HepG2 (cell line): ENCODE results near the gene NUDCD3. TPM values are rescaled to one million over a fixed set of nuclear protein-coding genes. Genes with fewer than 3 reads are reported as not detected.

ENCODE experiments used
- ATAC-seq: fragments of 200-7000 bp; cut with Tn5 transposase; 3 replicates; pipeline ENCODE4 v1.9.1; 2020; ENCODE audit warnings: mild to moderate bottlenecking, moderate library complexity
- BruUV-seq: library from RNA; stranded (reverse); fragments of 400-500 nt; replicated peaks from 2 replicates; lab custom pipeline; 2021; lab: Mats Ljungman, UMichigan
- CTCF ChIA-PET: fragments of 300-600 bp; formaldehyde crosslinking; extraction: SDS; loops from one replicate; lab custom pipeline; 2021; ENCODE audit warnings: low total read pairs, inconsistent platforms, low intra/inter-chr PET ratio; lab: Yijun Ruan, JAX
- POLR2A ChIA-PET: fragments of 350-600 bp; sonication (Branson Sonifier 250); formaldehyde crosslinking; loops from one replicate; lab custom pipeline; 2020; ENCODE audit warnings: antibody characterized with exemption, inconsistent platforms; lab: Yijun Ruan, JAX
- DNase-seq: peaks from one replicate; pipeline ENCODE4 v3.0.0-alpha.2; 2015; ENCODE audit warnings: low spot score
- FAIRE-seq: peaks from 3 replicates; lab custom pipeline; 2011; peaks lifted over from hg19 to GRCh38; lab: Jason Lieb, UNC
- H2AFZ ChIP-seq: one replicate; pipeline ENCODE4 v1.6.1; 2011; ENCODE audit warnings: low read length, inconsistent platforms
- H3K27ac ChIP-seq: fragments of 300-600 bp; 3 replicates; pipeline ENCODE4 v1.8.0; 2011; ENCODE audit warnings: mixed run types, mild to moderate bottlenecking, mixed read lengths, low read length, inconsistent platforms; ENCODE audit not compliant: insufficient read depth; ENCODE audit errors: extremely low read length
- H3K27me3 ChIP-seq, 2 experiments: fragments of 200-600 bp in 1 of 2; 2 replicates in 1 of 2; 3 replicates in 1 of 2; pipeline versions ENCODE4 v1.6.0 to v1.8.0; 2011; ENCODE audit warnings: low read length in 2 of 2, mild to moderate bottlenecking in 2 of 2, moderate library complexity in 2 of 2, inconsistent platforms in 1 of 2; ENCODE audit not compliant: insufficient read depth in 2 of 2, control insufficient read depth in 1 of 2
- H3K36me3 ChIP-seq, 2 experiments: fragments of 200-600 bp in 1 of 2; replicated peaks in 1 of 2; 2 replicates in 1 of 2; 3 replicates in 1 of 2; pipeline versions ENCODE4 v1.5.1 to v1.8.0; 2011; ENCODE audit warnings: low read length in 2 of 2, inconsistent platforms in 1 of 2; ENCODE audit not compliant: insufficient read depth in 2 of 2, control insufficient read depth in 1 of 2
- H3K4me1 ChIP-seq: 2 replicates; pipeline ENCODE4 v1.5.1; 2012; ENCODE audit warnings: low read length, inconsistent platforms; ENCODE audit not compliant: insufficient read depth
- H3K4me2 ChIP-seq: 2 replicates; pipeline ENCODE4 v1.6.0; 2011; ENCODE audit warnings: low read depth, low read length, inconsistent platforms
- H3K4me3 ChIP-seq, 3 experiments: fragments of 200-600 bp in 1 of 3; sonication (generic), shearing (Covaris generic) in 1 of 3; replicated peaks in 1 of 3; 2 replicates each; pipeline ENCODE4 v1.5.1; 2011 to 2016; ENCODE audit warnings: low read length in 3 of 3, inconsistent platforms in 2 of 3, low read depth in 2 of 3, mild to moderate bottlenecking in 2 of 3, control low read depth in 1 of 3, mixed read lengths in 1 of 3; ENCODE audit not compliant: insufficient read depth in 1 of 3
- H3K79me2 ChIP-seq: one replicate; pipeline ENCODE4 v1.6.1; 2011; ENCODE audit warnings: low read length, inconsistent platforms; ENCODE audit not compliant: insufficient read depth
- H3K9ac ChIP-seq: 2 replicates; pipeline ENCODE4 v1.6.0; 2011; ENCODE audit warnings: mild to moderate bottlenecking, low read depth, low read length, inconsistent platforms; ENCODE audit not compliant: insufficient read depth
- H3K9me3 ChIP-seq: 2 replicates; pipeline ENCODE4 v1.5.1; 2012; ENCODE audit warnings: mild to moderate bottlenecking, low read length
- H4K20me1 ChIP-seq: 2 replicates; pipeline ENCODE4 v1.6.0; 2011; ENCODE audit warnings: inconsistent platforms, mild to moderate bottlenecking, low read length, moderate library complexity; ENCODE audit not compliant: insufficient read depth
- HOXA9 ChIP-seq: sonication (generic); formaldehyde crosslinking; IDR thresholded peaks from 2 replicates; pipeline ENCODE4 v1.8.1; 2022; ENCODE audit warnings: missing genetic modification reagents, mild to moderate bottlenecking, moderate library complexity, borderline replicate concordance
- MXD4 ChIP-seq: IDR thresholded peaks from 2 replicates; pipeline ENCODE4 v1.6.1; 2016; ENCODE audit warnings: mild to moderate bottlenecking, missing biosample characterization, missing genetic modification reagents
- MYNN ChIP-seq: sonication (generic); formaldehyde crosslinking; IDR thresholded peaks from 2 replicates; pipeline ENCODE4 v1.4.0; 2020; ENCODE audit warnings: mild to moderate bottlenecking, low read depth, missing genetic modification reagents
- NFATC3 ChIP-seq: sonication (generic); formaldehyde crosslinking; IDR thresholded peaks from 2 replicates; pipeline ENCODE4 v1.5.1; 2020; ENCODE audit warnings: mild to moderate bottlenecking, missing genetic modification reagents
- PHF21A ChIP-seq: sonication (generic); formaldehyde crosslinking; IDR thresholded peaks from 2 replicates; pipeline ENCODE4 v1.5.0; 2020; ENCODE audit warnings: mild to moderate bottlenecking, missing genetic modification reagents
- RNF2 ChIP-seq: fragments of 450-650 bp; conservative IDR thresholded peaks from 2 replicates; pipeline ENCODE4 v1.6.1; 2016; ENCODE audit warnings: low read depth
- SMYD3 ChIP-seq: sonication (generic); formaldehyde crosslinking; IDR thresholded peaks from 2 replicates; pipeline ENCODE4 v1.8.1; 2023; ENCODE audit warnings: mild to moderate bottlenecking, missing genetic modification reagents
- SOX13 ChIP-seq, 3 experiments: fragments of 450-650 bp in 1 of 3; sonication (generic) in 1 of 3; formaldehyde crosslinking in 1 of 3; IDR thresholded peaks in 2 of 3; conservative IDR thresholded peaks in 1 of 3; 2 replicates each; pipeline versions ENCODE4 v1.5.0 to v1.6.1; 2016 to 2020; ENCODE audit warnings: antibody characterized with exemption in 1 of 3, mild to moderate bottlenecking in 1 of 3, missing compliant biosample characterization in 1 of 3, missing genetic modification reagents in 1 of 3, moderate library complexity in 1 of 3
- SRSF9 ChIP-seq: fragments of 200-400 bp; formaldehyde crosslinking; IDR thresholded peaks from 2 replicates; pipeline ENCODE4 v1.6.1; 2018; ENCODE audit warnings: borderline replicate concordance, mild to moderate bottlenecking, low read depth, low read length; ENCODE audit not compliant: insufficient read depth, poor library complexity, severe bottlenecking
- U2AF1 ChIP-seq: fragments of 200-400 bp; formaldehyde crosslinking; optimal IDR thresholded peaks from 2 replicates; pipeline ENCODE3; 2017; ENCODE audit warnings: mild to moderate bottlenecking, low read depth, low read length
- ZFP41 ChIP-seq: sonication (generic); formaldehyde crosslinking; IDR thresholded peaks from 2 replicates; pipeline ENCODE4 v1.4.0; 2020; ENCODE audit warnings: mild to moderate bottlenecking, missing genetic modification reagents, borderline replicate concordance
- ZNF143 ChIP-seq: sonication (generic); formaldehyde crosslinking; IDR thresholded peaks from 2 replicates; pipeline ENCODE4 v1.4.0; 2020; ENCODE audit warnings: missing genetic modification reagents
- WGBS: methylation state at CpG from one replicate; pipeline ENCODE4 v1.1.6; 2017; ENCODE audit warnings: low lambda C conversion rate; 5-methylcytosine and 5-hydroxymethylcytosine counted together
- in situ Hi-C: cut with HindIII; loops from 2 replicates; pipeline ENCODE4 v1.10.0; 2017; ENCODE audit warnings: low pct_unique_long_range_greater_than_20kb; ENCODE audit not compliant: extremely low pct_ligation_motif_present
- intact Hi-C: fragments of 100-400 bp; cut with micrococcal nuclease; formaldehyde crosslinking; loops from one replicate; pipeline ENCODE4 v1.10.0; 2022; ENCODE audit not compliant: unreplicated experiment
- polyA plus RNA-seq, 8 experiments: library from polyadenylated mRNA; depleted of rRNA in 3 of 8; stranded (reverse) in 7 of 8; unstranded in 1 of 8; fragments of >200 nt; fragmentation: Illumina TruSeq in 4 of 8; extraction: Trizol in 4 of 8; gene quantifications; 2 replicates each; pipeline versions ENCODE4 v1.2.1 to v1.2.3, GENCODE V29; 2011 to 2016; ENCODE audit warnings: low read depth in 4 of 8, missing spikeins in 1 of 8, mixed read lengths in 1 of 8; ENCODE audit not compliant: insufficient read depth in 1 of 8
- total RNA-seq, 5 experiments: library from RNA; depleted of rRNA; stranded (reverse); fragments of >200 nt; fragmentation: Illumina TruSeq; extraction: Trizol; gene quantifications; 2 replicates each; pipeline ENCODE4 v1.2.3, GENCODE V29; 2016; ENCODE audit warnings: low read depth in 1 of 5
- TF ChIP-seq, protein P1 (sequence below): sonication (generic); formaldehyde crosslinking; IDR thresholded peaks from 2 replicates; pipeline ENCODE4 v1.4.0; 2020; ENCODE audit warnings: missing genetic modification reagents
- TF ChIP-seq, protein P2 (sequence below): IDR thresholded peaks from 2 replicates; pipeline ENCODE4 v1.6.1; 2016; ENCODE audit warnings: low read depth, missing genetic modification reagents, missing compliant biosample characterization

Gene NUDCD3
- total and polyA plus RNA-seq, 2 of the 13 experiments (the other 11 are each of a cell fraction or from before 2014, with no cell fraction given), result 20.8 to 49.9 TPM

DNA sequence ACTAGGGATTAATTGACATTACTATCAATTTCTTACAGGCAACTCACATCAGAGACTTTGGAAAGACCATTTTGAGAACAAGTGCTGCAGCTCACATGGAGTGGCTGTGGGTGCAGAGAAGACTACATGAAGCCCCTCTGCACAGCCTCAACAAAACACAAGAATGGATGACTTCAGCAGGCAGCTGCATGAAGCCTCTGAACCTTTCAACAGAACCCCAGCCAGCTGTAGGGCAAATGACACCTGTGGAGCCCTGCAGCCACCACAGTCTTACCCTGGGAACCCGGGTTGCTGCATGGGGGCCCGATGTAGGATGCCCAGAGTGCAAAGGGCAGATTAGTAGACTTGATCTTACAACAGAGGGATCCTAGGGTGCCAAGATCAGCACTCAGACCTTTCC is 103.1 kb downstream of the NUDCD3 start:
- no peak overlapping the region for H3K4me3 ChIP-seq
- POLR2A ChIA-PET, result no interaction called here

DNA sequence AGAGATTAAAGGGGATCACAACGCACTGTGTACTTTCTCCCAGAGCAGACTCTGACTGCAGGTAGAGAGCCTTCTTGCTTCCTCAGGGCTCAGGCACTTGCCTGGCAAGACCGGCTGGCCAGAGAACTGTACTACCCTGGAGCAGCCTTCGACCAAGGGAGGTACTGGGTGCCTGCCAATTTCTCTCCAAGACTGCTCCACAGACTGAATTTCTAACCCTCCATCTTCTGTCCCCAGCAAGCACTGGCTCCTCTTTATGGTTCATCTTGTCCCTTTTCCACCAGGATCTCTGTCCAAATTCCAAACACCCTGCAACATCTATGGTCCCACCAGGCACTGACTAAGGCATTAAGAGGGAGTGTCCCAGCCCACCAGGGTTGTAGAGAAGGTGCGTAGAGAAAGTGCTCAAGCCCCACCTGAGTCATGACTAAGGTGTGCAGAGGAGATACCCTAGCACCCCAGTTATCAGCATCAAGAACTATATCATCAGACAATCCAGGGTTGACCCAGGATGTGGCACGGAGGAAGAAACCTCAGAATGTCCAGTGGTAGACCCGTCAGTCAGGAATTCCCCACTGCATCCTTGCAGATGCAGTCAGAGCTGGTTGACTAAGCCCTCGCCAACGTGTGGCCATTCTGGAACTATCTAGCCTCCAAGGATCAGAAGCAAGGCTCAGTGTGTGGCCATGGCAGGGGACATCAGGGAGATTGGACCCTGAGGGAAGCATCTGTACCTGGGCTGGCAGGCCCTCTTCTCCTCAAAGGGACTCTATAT is 104.1 kb downstream of the NUDCD3 start:
- peaks cover 20 to 54% of the 10 kb centered on the region in 2 experiments for H3K36me3 ChIP-seq
- no TSS peak for BruUV-seq
- in situ Hi-C loops, result no loop called here
- TF ChIP-seq, protein P1, sequence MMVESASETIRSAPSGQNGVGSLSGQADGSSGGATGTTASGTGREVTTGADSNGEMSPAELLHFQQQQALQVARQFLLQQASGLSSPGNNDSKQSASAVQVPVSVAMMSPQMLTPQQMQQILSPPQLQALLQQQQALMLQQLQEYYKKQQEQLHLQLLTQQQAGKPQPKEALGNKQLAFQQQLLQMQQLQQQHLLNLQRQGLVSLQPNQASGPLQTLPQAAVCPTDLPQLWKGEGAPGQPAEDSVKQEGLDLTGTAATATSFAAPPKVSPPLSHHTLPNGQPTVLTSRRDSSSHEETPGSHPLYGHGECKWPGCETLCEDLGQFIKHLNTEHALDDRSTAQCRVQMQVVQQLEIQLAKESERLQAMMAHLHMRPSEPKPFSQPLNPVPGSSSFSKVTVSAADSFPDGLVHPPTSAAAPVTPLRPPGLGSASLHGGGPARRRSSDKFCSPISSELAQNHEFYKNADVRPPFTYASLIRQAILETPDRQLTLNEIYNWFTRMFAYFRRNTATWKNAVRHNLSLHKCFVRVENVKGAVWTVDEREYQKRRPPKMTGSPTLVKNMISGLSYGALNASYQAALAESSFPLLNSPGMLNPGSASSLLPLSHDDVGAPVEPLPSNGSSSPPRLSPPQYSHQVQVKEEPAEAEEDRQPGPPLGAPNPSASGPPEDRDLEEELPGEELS (CRISPR knock-in tag), result no peak
- no peak for TF ChIP-seq MYNN
- TF ChIP-seq ZFP41, result no peak
- TF ChIP-seq U2AF1, result no peak
- TF ChIP-seq MXD4, result no peak
- TF ChIP-seq, protein P2, sequence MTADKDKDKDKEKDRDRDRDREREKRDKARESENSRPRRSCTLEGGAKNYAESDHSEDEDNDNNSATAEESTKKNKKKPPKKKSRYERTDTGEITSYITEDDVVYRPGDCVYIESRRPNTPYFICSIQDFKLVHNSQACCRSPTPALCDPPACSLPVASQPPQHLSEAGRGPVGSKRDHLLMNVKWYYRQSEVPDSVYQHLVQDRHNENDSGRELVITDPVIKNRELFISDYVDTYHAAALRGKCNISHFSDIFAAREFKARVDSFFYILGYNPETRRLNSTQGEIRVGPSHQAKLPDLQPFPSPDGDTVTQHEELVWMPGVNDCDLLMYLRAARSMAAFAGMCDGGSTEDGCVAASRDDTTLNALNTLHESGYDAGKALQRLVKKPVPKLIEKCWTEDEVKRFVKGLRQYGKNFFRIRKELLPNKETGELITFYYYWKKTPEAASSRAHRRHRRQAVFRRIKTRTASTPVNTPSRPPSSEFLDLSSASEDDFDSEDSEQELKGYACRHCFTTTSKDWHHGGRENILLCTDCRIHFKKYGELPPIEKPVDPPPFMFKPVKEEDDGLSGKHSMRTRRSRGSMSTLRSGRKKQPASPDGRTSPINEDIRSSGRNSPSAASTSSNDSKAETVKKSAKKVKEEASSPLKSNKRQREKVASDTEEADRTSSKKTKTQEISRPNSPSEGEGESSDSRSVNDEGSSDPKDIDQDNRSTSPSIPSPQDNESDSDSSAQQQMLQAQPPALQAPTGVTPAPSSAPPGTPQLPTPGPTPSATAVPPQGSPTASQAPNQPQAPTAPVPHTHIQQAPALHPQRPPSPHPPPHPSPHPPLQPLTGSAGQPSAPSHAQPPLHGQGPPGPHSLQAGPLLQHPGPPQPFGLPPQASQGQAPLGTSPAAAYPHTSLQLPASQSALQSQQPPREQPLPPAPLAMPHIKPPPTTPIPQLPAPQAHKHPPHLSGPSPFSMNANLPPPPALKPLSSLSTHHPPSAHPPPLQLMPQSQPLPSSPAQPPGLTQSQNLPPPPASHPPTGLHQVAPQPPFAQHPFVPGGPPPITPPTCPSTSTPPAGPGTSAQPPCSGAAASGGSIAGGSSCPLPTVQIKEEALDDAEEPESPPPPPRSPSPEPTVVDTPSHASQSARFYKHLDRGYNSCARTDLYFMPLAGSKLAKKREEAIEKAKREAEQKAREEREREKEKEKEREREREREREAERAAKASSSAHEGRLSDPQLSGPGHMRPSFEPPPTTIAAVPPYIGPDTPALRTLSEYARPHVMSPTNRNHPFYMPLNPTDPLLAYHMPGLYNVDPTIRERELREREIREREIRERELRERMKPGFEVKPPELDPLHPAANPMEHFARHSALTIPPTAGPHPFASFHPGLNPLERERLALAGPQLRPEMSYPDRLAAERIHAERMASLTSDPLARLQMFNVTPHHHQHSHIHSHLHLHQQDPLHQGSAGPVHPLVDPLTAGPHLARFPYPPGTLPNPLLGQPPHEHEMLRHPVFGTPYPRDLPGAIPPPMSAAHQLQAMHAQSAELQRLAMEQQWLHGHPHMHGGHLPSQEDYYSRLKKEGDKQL (CRISPR knock-in tag), result no peak
- TF ChIP-seq SMYD3 (CRISPR knock-in tag), result no peak

More for the DNA sequence above, 103.1 kb downstream of the NUDCD3 start:
- no peak overlapping the region for H3K27ac ChIP-seq
- CTCF ChIA-PET, result no interaction called here
- H2AFZ ChIP-seq, result no peak overlapping the region
- ATAC-seq (no peak), DNase-seq (no peak), FAIRE-seq (no peak)
- no peaks in the 10 kb centered on the region for H3K27me3 ChIP-seq
- in situ Hi-C loops (no loop called here), intact Hi-C loops (no loop called here)
- no peak overlapping the region for H3K9ac ChIP-seq
- no peaks in the 10 kb centered on the region for H3K79me2 ChIP-seq
- TF ChIP-seq ZNF143, result no peak
- TF ChIP-seq NFATC3 (CRISPR knock-in tag), result no peak
- no peak for TF ChIP-seq SRSF9
- TF ChIP-seq RNF2, result no peak
- no peak for TF ChIP-seq SOX13 (IDR thresholded peaks at IDR 0.05)
- TF ChIP-seq SOX13 (CRISPR knock-in tag; conservative IDR thresholded peaks at IDR 0.05 in 1 of 2, IDR thresholded peaks at IDR 0.05 in 1 of 2), result no peak
- TF ChIP-seq HOXA9, result no peak
- TF ChIP-seq PHF21A (CRISPR knock-in tag), result no peak
- BruUV-seq, result no TSS peak
- H3K4me1 ChIP-seq, result no peaks in the 10 kb centered on the region
- H3K4me2 ChIP-seq, result no peak overlapping the region
- no peaks in the 10 kb centered on the region for H3K9me3 ChIP-seq
- no peaks in the 10 kb centered on the region for H4K20me1 ChIP-seq
- peaks cover 24 to 64% of the 10 kb centered on the region in 2 experiments for H3K36me3 ChIP-seq
- WGBS, result no CpG with 5 or more reads among the region's 2 CpGs

More for the DNA sequence above, 104.1 kb downstream of the NUDCD3 start:
- Histone ChIP-seq H2AFZ (no peak overlapping the region), H3K4me2 (no peak overlapping the region), H3K4me1 (no peaks in the 10 kb centered on the region), H3K4me3 (no peak overlapping the region), H3K79me2 (no peaks in the 10 kb centered on the region), H3K9ac (no peak overlapping the region), H4K20me1 (no peaks in the 10 kb centered on the region), H3K9me3 (no peaks in the 10 kb centered on the region), H3K27ac (no peak overlapping the region), H3K27me3 (no peaks in the 10 kb centered on the region)
- ChIA-PET POLR2A (no interaction called here), CTCF (no interaction called here)
- WGBS, result 94% methylated on average over 8 of the region's 8 CpGs
- FAIRE-seq, result no peak
- DNase-seq, result no peak
- ATAC-seq, result no peak
- intact Hi-C loops, result no loop called here
